HCT116 (cell line): Measurements from ENCODE around the gene SPRY4. TPM values are rescaled to one million over a fixed set of nuclear protein-coding genes. Genes with fewer than 3 reads are reported as not detected.

Experiments used
- ATAC-seq: fragments of 200-7000 bp; cut with Tn5 transposase; 2 replicates; pipeline ENCODE4 v1.9.1; 2020; ENCODE audit warnings: mild to moderate bottlenecking, moderate library complexity
- BruUV-seq: library from RNA; stranded (reverse); fragments of 400-500 nt; replicated peaks from 2 replicates; lab custom pipeline; 2021; lab: Mats Ljungman, UMichigan
- CTCF ChIA-PET: fragments of 300-600 bp; sonication (Branson Sonifier 250); formaldehyde crosslinking; loops from one replicate; lab custom pipeline; 2021; ENCODE audit warnings: antibody characterized with exemption; lab: Charles Lee
- POLR2A ChIA-PET: fragments of 300-600, 350-600 bp; sonication (Branson Sonifier 250); formaldehyde crosslinking; loops from one replicate; lab custom pipeline; 2021; ENCODE audit warnings: antibody characterized with exemption; lab: Charles Lee
- RAD21 ChIA-PET, 2 experiments: fragments of 300-600 bp; sonication (Branson Sonifier 250); formaldehyde crosslinking; loops; one replicate each; lab custom pipeline; 2023; ENCODE audit warnings: low total read pairs in 2 of 2; ENCODE audit not compliant: uncharacterized antibody in 2 of 2, unreplicated experiment in 2 of 2, low non-redundant PET in 1 of 2; lab: Charles Lee
- DNase-seq: peaks from one replicate; pipeline ENCODE4 v3.0.0-alpha.2; 2010; ENCODE audit warnings: low read depth, low spot score
- H2AFZ ChIP-seq: fragments of 200-600 bp; shearing (Covaris generic), sonication (generic); 2 replicates; pipeline ENCODE4 v1.6.1; 2017; ENCODE audit warnings: low read depth, mixed run types, mixed read lengths, antibody characterized with exemption, low read length; ENCODE audit not compliant: poor library complexity, severe bottlenecking
- H3K27ac ChIP-seq: 2 replicates; pipeline ENCODE4 v1.5.1; 2012; ENCODE audit warnings: low read depth, low read length
- H3K27me3 ChIP-seq: fragments of 200-600 bp; sonication (generic); 2 replicates; pipeline ENCODE4 v1.6.1; 2016; ENCODE audit warnings: mixed run types, low read length, mixed read lengths; ENCODE audit not compliant: insufficient read depth
- H3K36me3 ChIP-seq, 2 experiments: fragments of 200-500 bp in 1 of 2; fragments of 200-600 bp in 1 of 2; sonication (Bioruptor generic) in 1 of 2; sonication (generic) in 1 of 2; 2 replicates each; pipeline versions ENCODE4 v1.5.1 to v1.6.1; 2014 to 2016; ENCODE audit warnings: low read length in 2 of 2, inconsistent platforms in 1 of 2, mixed read lengths in 1 of 2, mixed run types in 1 of 2; ENCODE audit not compliant: insufficient read depth in 2 of 2, control insufficient read depth in 1 of 2
- H3K4me1 ChIP-seq, 2 experiments: fragments of 200-600 bp in 1 of 2; sonication (generic) in 1 of 2; 2 replicates each; pipeline versions ENCODE4 v1.5.1 to v1.6.1; 2012 to 2017; ENCODE audit warnings: low read length in 2 of 2, inconsistent platforms in 1 of 2, mild to moderate bottlenecking in 1 of 2, mixed read lengths in 1 of 2, mixed run types in 1 of 2, moderate library complexity in 1 of 2; ENCODE audit not compliant: insufficient read depth in 2 of 2, control insufficient read depth in 1 of 2
- H3K4me2 ChIP-seq: fragments of 200-600 bp; sonication (generic); 2 replicates; pipeline ENCODE4 v1.6.1; 2017; ENCODE audit warnings: mixed run types, low read length, mixed read lengths
- H3K4me3 ChIP-seq, 2 experiments: fragments of 200-600 bp in 1 of 2; sonication (generic) in 1 of 2; replicated peaks in 1 of 2; 2 replicates each; pipeline ENCODE4 v1.5.1; 2011 to 2016; ENCODE audit warnings: low read length in 2 of 2, control low read depth in 1 of 2, low read depth in 1 of 2, mild to moderate bottlenecking in 1 of 2, mixed read lengths in 1 of 2, mixed run types in 1 of 2
- H3K79me2 ChIP-seq: fragments of 200-600 bp; sonication (generic); 2 replicates; pipeline ENCODE4 v1.6.1; 2017; ENCODE audit warnings: mild to moderate bottlenecking, mixed run types, low read length, moderate library complexity, mixed read lengths; ENCODE audit not compliant: insufficient read depth
- H3K9ac ChIP-seq: fragments of 200-600 bp; sonication (generic); 2 replicates; pipeline ENCODE4 v1.6.1; 2016; ENCODE audit warnings: low read length, mixed read lengths
- H3K9me2 ChIP-seq: fragments of 200-600 bp; sonication (generic), shearing (Covaris generic); 2 replicates; pipeline ENCODE4 v1.6.1; 2017; ENCODE audit warnings: mixed run types, mild to moderate bottlenecking, moderate library complexity; ENCODE audit not compliant: insufficient read depth
- H3K9me3 ChIP-seq, 2 experiments: fragments of 200-500 bp in 1 of 2; fragments of 200-600 bp in 1 of 2; sonication (Bioruptor generic) in 1 of 2; sonication (generic) in 1 of 2; 2 replicates each; pipeline ENCODE4 v1.6.1; 2014 to 2017; ENCODE audit warnings: low read length in 2 of 2, mixed read lengths in 2 of 2, inconsistent platforms in 1 of 2, low read depth in 1 of 2, mild to moderate bottlenecking in 1 of 2, mixed run types in 1 of 2, moderate library complexity in 1 of 2; ENCODE audit not compliant: control insufficient read depth in 1 of 2, insufficient read depth in 1 of 2
- H4K20me1 ChIP-seq: fragments of 200-600 bp; sonication (generic), shearing (Covaris generic); 2 replicates; pipeline ENCODE4 v1.6.1; 2017; ENCODE audit warnings: mixed run types, mild to moderate bottlenecking, moderate library complexity; ENCODE audit not compliant: insufficient read depth
- CBX3 ChIP-seq: IDR thresholded peaks from 2 replicates; pipeline ENCODE4 v1.6.1; 2012; ENCODE audit warnings: low read depth
- CTCF ChIP-seq, 3 experiments: fragments of 200-600 bp in 1 of 3; sonication (generic) in 1 of 3; IDR thresholded peaks in 2 of 3; conservative IDR thresholded peaks in 1 of 3; 2 replicates each; pipeline ENCODE4 v1.5.1; 2012 to 2017; ENCODE audit warnings: low read depth in 2 of 3, low read length in 2 of 3, antibody characterized with exemption in 1 of 3, borderline replicate concordance in 1 of 3, control low read depth in 1 of 3, mild to moderate bottlenecking in 1 of 3, mixed read lengths in 1 of 3, mixed run types in 1 of 3, moderate library complexity in 1 of 3; ENCODE audit not compliant: insufficient read depth in 1 of 3
- FOSL1 ChIP-seq: IDR thresholded peaks from 2 replicates; pipeline ENCODE4 v1.6.1; 2012; ENCODE audit warnings: low read depth
- POLR2AphosphoS5 ChIP-seq: IDR thresholded peaks from 2 replicates; pipeline ENCODE4 v1.6.1; 2011; ENCODE audit warnings: mild to moderate bottlenecking, low read depth, low read length, moderate library complexity
- RAD21 ChIP-seq: IDR thresholded peaks from 2 replicates; pipeline ENCODE4 v1.6.1; 2012; ENCODE audit warnings: low read depth, mild to moderate bottlenecking
- intact Hi-C: fragments of 100-400 bp; cut with micrococcal nuclease; formaldehyde crosslinking; loops from 2 replicates; pipeline ENCODE4 v1.10.0; 2022
- total RNA-seq: library from RNA; stranded (reverse); gene quantifications from one replicate; pipeline ENCODE4 v1.2.1, GENCODE V29; 2021; ENCODE audit not compliant: unreplicated experiment

Gene SPRY4
- total RNA-seq, 1 experiment from 2014 or later: 112 TPM

- ATAC-seq: no peak; the same call in 1 of the 2 replicates
- RAD21 ChIA-PET: no interaction called here
- Histone ChIP-seq H3K27ac (no peak overlapping the region), H2AFZ (no peak overlapping the region), H3K79me2 (peaks cover 81% of the 10 kb centered on the region), H4K20me1 (peaks cover 26% of the 10 kb centered on the region; the same call in 1 of the 2 replicates), H3K9me3 (no peaks in the 10 kb centered on the region), H3K4me3 (no peak overlapping the region), H3K9ac (no peak overlapping the region), H3K27me3 (no peaks in the 10 kb centered on the region), H3K4me1 (peaks cover 9 to 35% of the 10 kb centered on the region in 2 experiments; a peak in 3 of 4 replicates), H3K4me2 (no peak overlapping the region), H3K9me2 (no peaks in the 10 kb centered on the region), H3K36me3 (peaks cover 31 to 47% of the 10 kb centered on the region in 2 experiments)
- intact Hi-C loops: loop anchor here (5.0 kb wide), 1 partner anchor 156 kb away; no protein-coding TSS in a partner anchor
- BruUV-seq: no TSS peak
- POLR2A ChIA-PET: interaction anchor here (1.5 kb wide), 1 partner anchor 10 kb away, joined by 3 read pairs; no protein-coding TSS in a partner anchor
- TF ChIP-seq POLR2AphosphoS5 (peak; percentile 58; the same call in 1 of the 2 replicates), RAD21 (no peak)
- CTCF ChIA-PET: no interaction called here
- DNase-seq: no peak
Measured at GRCh38 chr5:142308358-142308757, 16.5 kb downstream of the SPRY4 start.

GRCh38 chr5:142307146-142307890 lies 17.5 kb downstream of the SPRY4 start:
- no peaks in the 10 kb centered on the region for H3K9me3 ChIP-seq
- no peaks in the 10 kb centered on the region for H3K27me3 ChIP-seq
- H3K4me1 ChIP-seq: peaks cover 9 to 35% of the 10 kb centered on the region in 2 experiments; a peak in 3 of 4 replicates
- RAD21 ChIA-PET: no interaction called here
- H3K27ac ChIP-seq: no peak overlapping the region
- DNase-seq (no peak), ATAC-seq (0 out of 2 replicates have a peak, but pooled peaks have one; percentile 22)
- no peak overlapping the region for H3K4me3 ChIP-seq
- no TSS peak for BruUV-seq
- intact Hi-C loops: loop anchor here (5.0 kb wide), 1 partner anchor 155 kb away; no protein-coding TSS in a partner anchor
- H3K36me3 ChIP-seq: peaks cover 20 to 37% of the 10 kb centered on the region in 2 experiments
- no peaks in the 10 kb centered on the region for H3K9me2 ChIP-seq
- H2AFZ ChIP-seq: no peak overlapping the region
- no peak overlapping the region for H3K9ac ChIP-seq
- peaks cover 72% of the 10 kb centered on the region for H3K79me2 ChIP-seq
- peaks cover 21% of the 10 kb centered on the region; the same call in 1 of the 2 replicates for H4K20me1 ChIP-seq
- CTCF ChIA-PET: no interaction called here
- POLR2A ChIA-PET: interaction anchor here (1.4 kb wide), 1 partner anchor 8 kb away, joined by 3 read pairs; no protein-coding TSS in a partner anchor
- H3K4me2 ChIP-seq: no peak overlapping the region
- TF ChIP-seq CBX3 (no peak), POLR2AphosphoS5 (peak; percentile 50), FOSL1 (no peak), CTCF (IDR thresholded peaks at IDR 0.05 in 2 of 3, conservative IDR thresholded peaks at IDR 0.05 in 1 of 3; ENCODE audit: borderline replicate concordance in 1 of 3, insufficient read depth in 1 of 3, low read depth in 2 of 3, low read length in 2 of 3) (no peak)
